ENCODE measurements around the gene PPM1D. TPM values are rescaled to one million over a fixed set of nuclear protein-coding genes. Genes with fewer than 3 reads are reported as not detected.

Gene PPM1D
- total and polyA plus RNA-seq, 2 of the 13 experiments (the other 11 are each of a cell fraction or from before 2014, with no cell fraction given): 8.0 to 26.2 TPM

DNA sequence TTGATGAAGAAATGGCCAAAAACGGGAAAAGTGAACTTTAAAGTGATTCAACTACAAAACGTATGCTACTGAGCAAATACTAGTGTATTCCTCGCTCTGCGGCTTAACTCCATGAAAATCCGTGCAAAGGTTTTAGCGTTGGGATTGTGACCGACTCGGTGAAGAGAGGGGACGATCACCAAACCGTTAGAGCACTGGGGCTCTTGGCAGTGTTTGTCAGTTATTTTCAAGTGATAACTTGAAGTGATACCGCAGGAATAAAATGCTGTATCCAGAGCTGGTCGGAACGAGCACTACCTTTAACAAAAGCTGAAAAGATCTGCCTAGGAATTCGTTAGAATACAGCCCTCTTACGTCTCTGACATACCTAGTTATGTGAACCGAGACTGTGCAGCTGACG lies 773 bp upstream of the PPM1D start (continued):
- TF ChIP-seq, protein P1, sequence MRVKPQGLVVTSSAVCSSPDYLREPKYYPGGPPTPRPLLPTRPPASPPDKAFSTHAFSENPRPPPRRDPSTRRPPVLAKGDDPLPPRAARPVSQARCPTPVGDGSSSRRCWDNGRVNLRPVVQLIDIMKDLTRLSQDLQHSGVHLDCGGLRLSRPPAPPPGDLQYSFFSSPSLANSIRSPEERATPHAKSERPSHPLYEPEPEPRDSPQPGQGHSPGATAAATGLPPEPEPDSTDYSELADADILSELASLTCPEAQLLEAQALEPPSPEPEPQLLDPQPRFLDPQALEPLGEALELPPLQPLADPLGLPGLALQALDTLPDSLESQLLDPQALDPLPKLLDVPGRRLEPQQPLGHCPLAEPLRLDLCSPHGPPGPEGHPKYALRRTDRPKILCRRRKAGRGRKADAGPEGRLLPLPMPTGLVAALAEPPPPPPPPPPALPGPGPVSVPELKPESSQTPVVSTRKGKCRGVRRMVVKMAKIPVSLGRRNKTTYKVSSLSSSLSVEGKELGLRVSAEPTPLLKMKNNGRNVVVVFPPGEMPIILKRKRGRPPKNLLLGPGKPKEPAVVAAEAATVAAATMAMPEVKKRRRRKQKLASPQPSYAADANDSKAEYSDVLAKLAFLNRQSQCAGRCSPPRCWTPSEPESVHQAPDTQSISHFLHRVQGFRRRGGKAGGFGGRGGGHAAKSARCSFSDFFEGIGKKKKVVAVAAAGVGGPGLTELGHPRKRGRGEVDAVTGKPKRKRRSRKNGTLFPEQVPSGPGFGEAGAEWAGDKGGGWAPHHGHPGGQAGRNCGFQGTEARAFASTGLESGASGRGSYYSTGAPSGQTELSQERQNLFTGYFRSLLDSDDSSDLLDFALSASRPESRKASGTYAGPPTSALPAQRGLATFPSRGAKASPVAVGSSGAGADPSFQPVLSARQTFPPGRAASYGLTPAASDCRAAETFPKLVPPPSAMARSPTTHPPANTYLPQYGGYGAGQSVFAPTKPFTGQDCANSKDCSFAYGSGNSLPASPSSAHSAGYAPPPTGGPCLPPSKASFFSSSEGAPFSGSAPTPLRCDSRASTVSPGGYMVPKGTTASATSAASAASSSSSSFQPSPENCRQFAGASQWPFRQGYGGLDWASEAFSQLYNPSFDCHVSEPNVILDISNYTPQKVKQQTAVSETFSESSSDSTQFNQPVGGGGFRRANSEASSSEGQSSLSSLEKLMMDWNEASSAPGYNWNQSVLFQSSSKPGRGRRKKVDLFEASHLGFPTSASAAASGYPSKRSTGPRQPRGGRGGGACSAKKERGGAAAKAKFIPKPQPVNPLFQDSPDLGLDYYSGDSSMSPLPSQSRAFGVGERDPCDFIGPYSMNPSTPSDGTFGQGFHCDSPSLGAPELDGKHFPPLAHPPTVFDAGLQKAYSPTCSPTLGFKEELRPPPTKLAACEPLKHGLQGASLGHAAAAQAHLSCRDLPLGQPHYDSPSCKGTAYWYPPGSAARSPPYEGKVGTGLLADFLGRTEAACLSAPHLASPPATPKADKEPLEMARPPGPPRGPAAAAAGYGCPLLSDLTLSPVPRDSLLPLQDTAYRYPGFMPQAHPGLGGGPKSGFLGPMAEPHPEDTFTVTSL (CRISPR knock-in tag; IDR thresholded peaks at IDR 0.05; ENCODE audit: borderline replicate concordance): 0 out of 2 replicates have a peak, but pooled peaks have one; percentile 7
- TF ChIP-seq ZNF530 (CRISPR knock-in tag; IDR thresholded peaks at IDR 0.05; ENCODE audit: low read depth): no peak
- TF ChIP-seq EP300 (IDR thresholded peaks at IDR 0.05; ENCODE audit: low read depth in 2 of 2, low read length in 2 of 2): peak in 1 of 2 experiments; percentile 59; a peak in 1 of 4 replicates
- TF ChIP-seq EP300 (CRISPR knock-in tag; IDR thresholded peaks at IDR 0.05; ENCODE audit: borderline replicate concordance): no peak
- no peak for TF ChIP-seq NFKBIZ (CRISPR knock-in tag; IDR thresholded peaks at IDR 0.05)
- TF ChIP-seq ZNF777 (CRISPR knock-in tag; IDR thresholded peaks at IDR 0.05): no peak

All from HepG2 (cell line).